A673 (cell line): ENCODE results near the gene ZNF445.

Experiments
- EZH2 ChIP-seq: fragments of 200-600 bp; sonication (generic); IDR thresholded peaks from 2 replicates; pipeline ENCODE4 v1.6.1; 2017; ENCODE audit warnings: borderline replicate concordance, low read depth, mild to moderate bottlenecking, mixed read lengths, antibody characterized with exemption, low read length; ENCODE audit not compliant: poor library complexity, severe bottlenecking
- TF ChIP-seq, protein P1 (sequence below): fragments of 300-800, 200-600 bp; sonication (generic); conservative IDR thresholded peaks from 2 replicates; pipeline ENCODE4 v1.5.1; 2017; ENCODE audit warnings: low read depth, mild to moderate bottlenecking, antibody characterized with exemption, low read length, moderate library complexity, mixed read lengths

DNA sequence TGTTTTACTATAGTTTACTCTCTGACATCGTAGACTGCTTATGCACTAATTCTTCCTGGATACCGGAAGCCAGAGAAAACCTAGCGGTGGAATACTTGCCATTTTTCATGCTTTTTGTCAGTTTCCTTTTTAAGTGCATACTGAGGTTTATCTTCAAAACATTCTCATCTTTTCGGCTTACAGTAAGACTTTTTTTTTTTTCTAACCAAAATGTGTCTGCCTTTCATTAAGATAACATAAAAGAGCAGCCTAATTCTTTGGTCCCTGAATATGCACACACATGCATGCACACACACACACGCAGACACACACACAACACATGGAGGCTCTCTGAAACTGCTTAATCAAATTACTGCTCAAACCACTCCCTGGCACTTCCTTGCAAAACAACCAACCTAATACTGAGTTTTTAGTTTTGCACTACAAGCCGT, 1.3 kb downstream of the ZNF445 start:
- TF ChIP-seq, protein P1, sequence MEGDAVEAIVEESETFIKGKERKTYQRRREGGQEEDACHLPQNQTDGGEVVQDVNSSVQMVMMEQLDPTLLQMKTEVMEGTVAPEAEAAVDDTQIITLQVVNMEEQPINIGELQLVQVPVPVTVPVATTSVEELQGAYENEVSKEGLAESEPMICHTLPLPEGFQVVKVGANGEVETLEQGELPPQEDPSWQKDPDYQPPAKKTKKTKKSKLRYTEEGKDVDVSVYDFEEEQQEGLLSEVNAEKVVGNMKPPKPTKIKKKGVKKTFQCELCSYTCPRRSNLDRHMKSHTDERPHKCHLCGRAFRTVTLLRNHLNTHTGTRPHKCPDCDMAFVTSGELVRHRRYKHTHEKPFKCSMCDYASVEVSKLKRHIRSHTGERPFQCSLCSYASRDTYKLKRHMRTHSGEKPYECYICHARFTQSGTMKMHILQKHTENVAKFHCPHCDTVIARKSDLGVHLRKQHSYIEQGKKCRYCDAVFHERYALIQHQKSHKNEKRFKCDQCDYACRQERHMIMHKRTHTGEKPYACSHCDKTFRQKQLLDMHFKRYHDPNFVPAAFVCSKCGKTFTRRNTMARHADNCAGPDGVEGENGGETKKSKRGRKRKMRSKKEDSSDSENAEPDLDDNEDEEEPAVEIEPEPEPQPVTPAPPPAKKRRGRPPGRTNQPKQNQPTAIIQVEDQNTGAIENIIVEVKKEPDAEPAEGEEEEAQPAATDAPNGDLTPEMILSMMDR, result no peak
- no peak for TF ChIP-seq EZH2
